H9 (cell line): Measurements from ENCODE around the gene GTF2F2. TPM values are rescaled to one million over a fixed set of nuclear protein-coding genes. Genes with fewer than 3 reads are reported as not detected.

Experiments used
- DNase-seq: peaks from one replicate; pipeline ENCODE4 v3.0.0-alpha.2; 2017
- H2AFZ ChIP-seq: one replicate; pipeline ENCODE4 v1.6.1; 2013; ENCODE audit warnings: mild to moderate bottlenecking, low read length, control low read depth, moderate library complexity
- H2AK5ac ChIP-seq: 2 replicates; pipeline ENCODE4 v1.6.1; 2013; ENCODE audit warnings: low read length, control low read depth, mixed read lengths; ENCODE audit not compliant: insufficient read length
- H2BK120ac ChIP-seq: one replicate; pipeline ENCODE4 v1.6.1; 2013; ENCODE audit warnings: low read depth, mild to moderate bottlenecking, low read length, control low read depth, inconsistent platforms; ENCODE audit not compliant: poor library complexity, severe bottlenecking
- H2BK12ac ChIP-seq: 2 replicates; pipeline ENCODE4 v1.6.1; 2013; ENCODE audit warnings: low read length, control low read depth, mixed read lengths, low read depth; ENCODE audit not compliant: insufficient read length
- H2BK15ac ChIP-seq: 2 replicates; pipeline ENCODE4 v1.6.1; 2013; ENCODE audit warnings: low read depth, low read length, control low read depth
- H2BK20ac ChIP-seq: one replicate; pipeline ENCODE4 v1.6.1; 2013; ENCODE audit warnings: low read depth, mild to moderate bottlenecking, low read length, control low read depth, inconsistent platforms; ENCODE audit not compliant: poor library complexity, severe bottlenecking
- H2BK5ac ChIP-seq: 2 replicates; pipeline ENCODE4 v1.6.1; 2013; ENCODE audit warnings: low read length, control low read depth, mixed read lengths; ENCODE audit not compliant: insufficient read length
- H3K14ac ChIP-seq: 2 replicates; pipeline ENCODE4 v1.6.1; 2013; ENCODE audit warnings: low read length, control low read depth; ENCODE audit not compliant: insufficient read depth
- H3K18ac ChIP-seq: 2 replicates; pipeline ENCODE4 v1.6.1; 2013; ENCODE audit warnings: low read depth, mild to moderate bottlenecking, mixed read lengths, low read length, control low read depth; ENCODE audit not compliant: insufficient read length
- H3K23ac ChIP-seq: 2 replicates; pipeline ENCODE4 v1.6.1; 2013; ENCODE audit warnings: low read length, control low read depth, mixed read lengths, low read depth; ENCODE audit not compliant: insufficient read length
- H3K23me2 ChIP-seq: 2 replicates; pipeline ENCODE4 v1.6.1; 2013; ENCODE audit warnings: low read depth, mild to moderate bottlenecking, mixed read lengths, low read length, control low read depth; ENCODE audit not compliant: insufficient read length, poor library complexity, severe bottlenecking
- H3K27ac ChIP-seq: 2 replicates; pipeline ENCODE4 v1.5.1; 2013; ENCODE audit warnings: low read length, control low read depth, mixed read lengths, low read depth; ENCODE audit not compliant: insufficient read length
- H3K27me3 ChIP-seq: 2 replicates; pipeline ENCODE4 v1.6.1; 2013; ENCODE audit warnings: low read length, control low read depth, inconsistent platforms; ENCODE audit not compliant: insufficient read depth
- H3K4ac ChIP-seq: 2 replicates; pipeline ENCODE4 v1.6.1; 2013; ENCODE audit warnings: low read depth, mild to moderate bottlenecking, control low read depth, inconsistent platforms, low read length, moderate library complexity
- H3K4me1 ChIP-seq: 2 replicates; pipeline ENCODE4 v1.6.1; 2013; ENCODE audit warnings: low read length, control low read depth, inconsistent platforms; ENCODE audit not compliant: insufficient read depth
- H3K4me2 ChIP-seq: 2 replicates; pipeline ENCODE4 v1.6.1; 2013; ENCODE audit warnings: low read length, control low read depth, mixed read lengths; ENCODE audit not compliant: insufficient read length, insufficient read depth
- H3K56ac ChIP-seq: 2 replicates; pipeline ENCODE4 v1.6.1; 2013; ENCODE audit warnings: low read depth, mild to moderate bottlenecking, mixed read lengths, low read length, control low read depth; ENCODE audit not compliant: insufficient read length
- H3K79me1 ChIP-seq: 2 replicates; pipeline ENCODE4 v1.6.1; 2013; ENCODE audit warnings: low read depth, mild to moderate bottlenecking, moderate library complexity, low read length, control low read depth, inconsistent platforms; ENCODE audit not compliant: insufficient read depth, poor library complexity, severe bottlenecking
- H3K79me2 ChIP-seq: 2 replicates; pipeline ENCODE4 v1.6.1; 2013; ENCODE audit warnings: low read length, control low read depth, inconsistent platforms; ENCODE audit not compliant: insufficient read depth
- H3K9ac ChIP-seq: 2 replicates; pipeline ENCODE4 v1.6.1; 2013; ENCODE audit warnings: low read length, control low read depth, mixed read lengths; ENCODE audit not compliant: insufficient read length; ENCODE audit errors: extremely low read depth
- H3K9me3 ChIP-seq: one replicate; pipeline ENCODE4 v1.6.1; 2013; ENCODE audit warnings: low read depth, low read length, inconsistent platforms; ENCODE audit not compliant: control insufficient read depth
- H3T11ph ChIP-seq: one replicate; pipeline ENCODE4 v1.6.1; 2013; ENCODE audit warnings: mild to moderate bottlenecking, low read length, control low read depth, inconsistent platforms
- H4K20me1 ChIP-seq: one replicate; pipeline ENCODE4 v1.6.1; 2013; ENCODE audit not compliant: control insufficient read depth, insufficient read length, insufficient read depth
- H4K5ac ChIP-seq: 2 replicates; pipeline ENCODE4 v1.6.1; 2013; ENCODE audit warnings: low read depth, mild to moderate bottlenecking, mixed read lengths, low read length, control low read depth; ENCODE audit not compliant: insufficient read length
- H4K8ac ChIP-seq: replicated peaks from 2 replicates; pipeline ENCODE4 v1.6.1; 2013; ENCODE audit warnings: low read length, control low read depth, mixed read lengths, low read depth; ENCODE audit not compliant: insufficient read length
- H4K91ac ChIP-seq: 2 replicates; pipeline ENCODE4 v1.6.1; 2013; ENCODE audit warnings: low read depth, mild to moderate bottlenecking, moderate library complexity, mixed read lengths, low read length, control low read depth; ENCODE audit not compliant: insufficient read length
- H3K27ac Mint-ChIP-seq, 3 experiments: 2 replicates in 2 of 3; 3 replicates in 1 of 3; pipeline ENCODE4 v1.8.0; 2020 to 2021; ENCODE audit warnings: mixed read lengths in 3 of 3, mild to moderate bottlenecking in 1 of 3, moderate library complexity in 1 of 3
- H3K27me3 Mint-ChIP-seq: 2 replicates; pipeline ENCODE4 v1.8.0; 2021; ENCODE audit warnings: low read depth, mild to moderate bottlenecking, moderate library complexity, mixed read lengths
- H3K36me3 Mint-ChIP-seq, 3 experiments: 2 replicates in 2 of 3; 3 replicates in 1 of 3; pipeline ENCODE4 v1.8.0; 2020 to 2021; ENCODE audit warnings: low read depth in 3 of 3, mixed read lengths in 3 of 3; ENCODE audit not compliant: insufficient read depth in 1 of 3
- H3K4me1 Mint-ChIP-seq, 2 experiments: 2 replicates each; pipeline ENCODE4 v1.8.0; 2020; ENCODE audit warnings: mixed read lengths in 2 of 2
- H3K4me3 Mint-ChIP-seq, 2 experiments: 2 replicates in 1 of 2; 3 replicates in 1 of 2; pipeline ENCODE4 v1.8.0; 2020 to 2021; ENCODE audit warnings: mild to moderate bottlenecking in 2 of 2, mixed read lengths in 2 of 2, moderate library complexity in 1 of 2
- H3K9me3 Mint-ChIP-seq, 2 experiments: 2 replicates in 1 of 2; 3 replicates in 1 of 2; pipeline ENCODE4 v1.8.0; 2020; ENCODE audit warnings: mild to moderate bottlenecking in 2 of 2, mixed read lengths in 2 of 2, moderate library complexity in 1 of 2
- CTCF ChIP-seq: fragments of 200-600 bp; sonication (generic); conservative IDR thresholded peaks from 3 replicates; pipeline ENCODE4 v1.8.0; 2021; ENCODE audit warnings: antibody characterized with exemption, mild to moderate bottlenecking
- WGBS: extraction: QIAGEN DNeasy Blood & Tissue Kit; methylation state at CpG from one replicate; pipeline ENCODE4 v1.1.7; 2013; ENCODE audit warnings: missing lambda C conversion rate, low lambda C conversion rate, mixed read lengths; ENCODE audit not compliant: insufficient read length; ENCODE audit errors: extremely low coverage; 5-methylcytosine and 5-hydroxymethylcytosine counted together
- total RNA-seq: library from RNA; stranded (reverse); gene quantifications from 2 replicates; pipeline ENCODE4 v1.2.1, GENCODE V29; 2021

GTF2F2 gene
- total RNA-seq, 1 experiment from 2014 or later = 29.6 TPM

- Histone ChIP-seq H4K91ac (no peak overlapping the region), H3K23ac (no peak overlapping the region), H3K56ac (no peak overlapping the region), H2BK20ac (no peak overlapping the region), H4K20me1 (no peaks in the 10 kb centered on the region), H2BK12ac (no peak overlapping the region), H3K4me2 (no peak overlapping the region), H2BK15ac (no peak overlapping the region), H2AK5ac (no peak overlapping the region), H3K79me1 (no peaks in the 10 kb centered on the region), H4K5ac (no peak overlapping the region), H3K4me1 (no peaks in the 10 kb centered on the region), H3K23me2 (no peaks in the 10 kb centered on the region), H3K14ac (no peak overlapping the region), H3K4ac (no peak overlapping the region), H2AFZ (no peak overlapping the region), H3K27ac (no peak overlapping the region), H3K9me3 (no peaks in the 10 kb centered on the region), H3K79me2 (no peaks in the 10 kb centered on the region), H3K18ac (no peak overlapping the region), H2BK5ac (no peak overlapping the region), H4K8ac (no peak overlapping the region), H3T11ph (no peak overlapping the region), H3K9ac (no peak overlapping the region), H2BK120ac (no peak overlapping the region), H3K27me3 (no peaks in the 10 kb centered on the region)
- WGBS = no CpG with 5 or more reads among the region's 6 CpGs
- Mint-ChIP-seq H3K9me3 (no peaks in the 10 kb centered on the region), H3K4me3 (no peak overlapping the region), H3K27ac (peak overlapping the region in 2 of 3 experiments; percentile 2 to 8; a peak in 2 of 7 replicates), H3K36me3 (no peaks in the 10 kb centered on the region), H3K27me3 (no peaks in the 10 kb centered on the region), H3K4me1 (peaks cover 8 to 11% of the 10 kb centered on the region in 2 experiments)
- TF ChIP-seq CTCF = no peak
- no peak for DNase-seq
Measured at GRCh38 chr13:45074721-45075120, 45.6 kb upstream of the GTF2F2 start.
